Naive thymus-derived CD4-positive, alpha-beta T cell (primary cell): Measurements from ENCODE around the gene CCBE1. TPM values are rescaled to one million over a fixed set of nuclear protein-coding genes. Genes with fewer than 3 reads are reported as not detected.
A peak's percentile ranks its signal among the peaks of the same experiment; 100 is the strongest.

Experiments used
- ATAC-seq: fragments of 150-1000 bp; cut with Tn5 transposase; 2 replicates; pipeline ENCODE4 v1.10.0; 2021; ENCODE audit warnings: mild to moderate bottlenecking, moderate library complexity
- CTCF ChIA-PET: fragments of 350-600 bp; sonication (Branson Sonifier 250); formaldehyde crosslinking; loops from one replicate; lab custom pipeline; 2021; ENCODE audit warnings: antibody characterized with exemption; lab: Charles Lee
- POLR2A ChIA-PET: fragments of 350-600 bp; sonication (Branson Sonifier 250); formaldehyde crosslinking; loops from one replicate; lab custom pipeline; 2021; ENCODE audit warnings: antibody characterized with exemption, inconsistent platforms; lab: Charles Lee
- DNase-seq, 9 donors: peaks; one replicate each; pipeline versions ENCODE4 v3.0.0 to v3.0.0-alpha.2; 2020 to 2022; ENCODE audit warnings: mixed read lengths in 1 of 9
- H3K27ac ChIP-seq: one replicate; pipeline ENCODE4 v1.7.0; 2013; ENCODE audit warnings: mild to moderate bottlenecking, low read depth, low read length, moderate library complexity
- H3K27me3 ChIP-seq, 2 donors: one replicate each; pipeline ENCODE4 v1.7.0; 2013; ENCODE audit warnings: low read length in 2 of 2, mild to moderate bottlenecking in 2 of 2, moderate library complexity in 2 of 2; ENCODE audit not compliant: control insufficient read depth in 2 of 2, insufficient read depth in 2 of 2
- H3K36me3 ChIP-seq, 3 experiments: 1 replicate in 2 of 3; 2 replicates in 1 of 3; pipeline ENCODE4 v1.7.0; 2013; ENCODE audit warnings: low read length in 3 of 3, mild to moderate bottlenecking in 3 of 3, moderate library complexity in 1 of 3; ENCODE audit not compliant: insufficient read depth in 3 of 3, control insufficient read depth in 2 of 3
- H3K4me1 ChIP-seq, 2 donors: one replicate each; pipeline ENCODE4 v1.7.0; 2013; ENCODE audit warnings: low read length in 2 of 2, mild to moderate bottlenecking in 2 of 2, moderate library complexity in 1 of 2; ENCODE audit not compliant: control insufficient read depth in 2 of 2, insufficient read depth in 2 of 2
- H3K4me3 ChIP-seq: 2 replicates; pipeline ENCODE4 v1.7.0; 2013; ENCODE audit warnings: mild to moderate bottlenecking, low read length
- H3K9me3 ChIP-seq, 3 experiments: 1 replicate in 2 of 3; 2 replicates in 1 of 3; pipeline ENCODE4 v1.7.0; 2013; ENCODE audit warnings: low read length in 3 of 3; ENCODE audit not compliant: control insufficient read depth in 2 of 3
- H3K27ac Mint-ChIP-seq, 9 donors: one replicate each; pipeline ENCODE4 v1.8.0; 2020 to 2022; ENCODE audit warnings: mixed read lengths in 9 of 9, mild to moderate bottlenecking in 8 of 9, moderate library complexity in 5 of 9, inconsistent platforms in 2 of 9
- H3K27me3 Mint-ChIP-seq, 5 donors: one replicate each; pipeline ENCODE4 v1.8.0; 2021 to 2022; ENCODE audit warnings: mixed read lengths in 5 of 5, mild to moderate bottlenecking in 1 of 5
- H3K36me3 Mint-ChIP-seq, 5 donors: one replicate each; pipeline ENCODE4 v1.8.0; 2020 to 2022; ENCODE audit warnings: mixed read lengths in 5 of 5, mild to moderate bottlenecking in 3 of 5, inconsistent platforms in 1 of 5
- H3K4me1 Mint-ChIP-seq, 7 donors: one replicate each; pipeline ENCODE4 v1.8.0; 2020 to 2022; ENCODE audit warnings: mixed read lengths in 7 of 7, mild to moderate bottlenecking in 3 of 7, inconsistent platforms in 1 of 7
- H3K4me3 Mint-ChIP-seq, 10 donors: one replicate each; pipeline ENCODE4 v1.8.0; 2020 to 2022; ENCODE audit warnings: mild to moderate bottlenecking in 10 of 10, mixed read lengths in 10 of 10, moderate library complexity in 6 of 10, inconsistent platforms in 2 of 10
- H3K9me3 Mint-ChIP-seq, 11 donors: one replicate each; pipeline ENCODE4 v1.8.0; 2020 to 2022; ENCODE audit warnings: mixed read lengths in 11 of 11, mild to moderate bottlenecking in 4 of 11, inconsistent platforms in 1 of 11, moderate library complexity in 1 of 11
- intact Hi-C, 2 donors: fragments of 100-400 bp; cut with micrococcal nuclease; formaldehyde crosslinking; loops; one replicate each; pipeline ENCODE4 v1.15.1; 2023
- polyA plus RNA-seq, 2 donors: library from polyadenylated mRNA; unstranded; fragments of 300-500 nt; fragmentation: Illumina TruSeq; gene quantifications; one replicate each; pipeline ENCODE4 v1.2.3, GENCODE V29; 2021
- total RNA-seq, 6 experiments: library from RNA in 5 of 6; stranded (reverse) in 5 of 6; gene quantifications; 1 replicate in 5 of 6; 2 replicates in 1 of 6; pipeline ENCODE4 v1.2.3 and lab custom pipeline; 2021 to 2026

CCBE1 gene
- total and polyA plus RNA-seq, 7 experiments from 2014 or later: not detected

DNA sequence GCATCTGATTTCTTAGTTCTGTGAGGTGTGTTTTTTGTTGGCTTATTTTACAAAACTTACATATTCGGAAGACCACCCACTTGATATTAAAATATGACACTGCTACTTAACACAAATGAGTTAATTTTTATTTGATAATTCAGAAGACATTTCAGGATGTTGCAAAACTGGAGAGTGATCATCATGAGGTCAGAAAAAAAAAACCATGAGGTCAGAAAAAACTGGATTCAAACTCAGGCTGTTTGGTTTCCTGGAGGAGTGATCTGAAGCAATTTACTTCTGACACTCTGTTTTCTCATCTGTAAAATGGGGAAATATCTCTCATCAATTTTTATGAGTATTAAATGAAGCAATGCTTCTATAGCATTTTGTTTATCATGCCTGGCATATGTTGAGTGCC lies 1.8 kb upstream of the CCBE1 start:
- Mint-ChIP-seq H3K9me3 (peaks cover 0 to 3% (median 0%) of the 10 kb centered on the region in 11 donors), H3K4me3 (no peak overlapping the region), H3K36me3 (peaks cover 0 to 9% (median 0%) of the 10 kb centered on the region in 5 donors), H3K4me1 (peaks cover 0 to 12% (median 6%) of the 10 kb centered on the region in 7 donors), H3K27me3 (peaks cover 43 to 62% (median 45%) of the 10 kb centered on the region in 5 donors), H3K27ac (no peak overlapping the region)
- Histone ChIP-seq H3K27me3 (peaks cover 0 to 8% of the 10 kb centered on the region in 2 donors), H3K4me3 (no peak overlapping the region), H3K9me3 (no peaks in the 10 kb centered on the region), H3K27ac (no peak overlapping the region), H3K36me3 (no peaks in the 10 kb centered on the region), H3K4me1 (no peaks in the 10 kb centered on the region)
- intact Hi-C loops: loop anchor here in 1 of 2 donors (5.0 to 10.0 kb wide), 2 partner anchors 424 to 848 kb away; partner anchors contain the start of gene RAX
- ChIA-PET CTCF (no interaction called here), POLR2A (no interaction called here)
- DNase-seq: no peak
- no peak for ATAC-seq

DNA sequence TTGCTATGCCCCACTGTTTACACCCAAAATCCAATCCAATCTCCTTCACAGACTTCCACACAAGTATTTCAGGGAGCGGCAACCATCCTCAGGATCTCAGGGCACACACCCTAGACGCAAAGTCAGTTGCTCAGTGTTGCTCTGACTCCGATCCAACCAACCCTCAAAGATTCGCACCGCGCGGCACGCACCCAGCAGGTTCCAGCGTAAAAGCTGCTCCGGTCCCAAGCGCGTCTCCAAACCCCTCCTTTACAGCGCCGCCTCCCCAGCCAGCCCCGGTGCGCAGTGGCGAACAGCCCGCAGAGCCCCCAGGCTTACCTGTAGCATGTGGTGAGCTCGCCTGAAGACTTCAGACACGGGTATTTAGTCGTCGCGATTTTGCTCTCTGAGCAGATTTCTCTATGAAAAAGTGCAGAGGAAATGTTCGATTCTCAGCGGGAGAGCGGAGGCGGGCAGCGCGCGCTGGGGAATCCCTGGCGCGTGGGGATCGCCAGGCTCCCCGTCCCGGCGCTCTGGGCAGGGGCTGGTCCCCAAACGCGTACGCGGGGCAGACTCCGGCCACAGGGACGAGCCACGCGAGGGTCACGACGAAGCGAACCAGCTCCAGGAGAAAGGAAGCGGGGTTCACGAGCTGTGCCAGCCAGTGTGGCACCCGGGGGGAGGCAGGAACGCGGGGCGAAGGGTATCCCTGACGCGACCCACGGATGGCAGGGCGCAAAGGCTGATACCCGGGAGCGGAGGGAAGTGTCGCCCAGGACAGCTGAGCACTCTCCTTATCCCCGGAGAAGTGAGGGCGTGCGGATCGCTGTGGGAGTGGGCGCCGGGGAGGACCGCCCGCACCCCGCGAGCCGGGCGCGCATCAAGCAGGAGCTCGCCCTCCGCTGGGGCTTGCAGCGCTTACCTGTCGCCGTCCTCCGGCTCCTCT lies 650 bp downstream of the CCBE1 start:
- H3K9me3 Mint-ChIP-seq: peaks cover 0 to 3% (median 0%) of the 10 kb centered on the region in 11 donors
- H3K36me3 ChIP-seq: no peaks in the 10 kb centered on the region
- H3K27me3 Mint-ChIP-seq: peaks cover 44 to 69% (median 49%) of the 10 kb centered on the region in 5 donors
- POLR2A ChIA-PET: no interaction called here
- H3K27ac Mint-ChIP-seq: no peak overlapping the region
- intact Hi-C loops: loop anchor here in 1 of 2 donors (1.0 to 10.0 kb wide), 3 partner anchors 127 to 851 kb away; partner anchors contain the start of gene RAX
- peaks cover 0 to 9% (median 0%) of the 10 kb centered on the region in 5 donors for H3K36me3 Mint-ChIP-seq
- peaks cover 0 to 12% (median 6%) of the 10 kb centered on the region in 7 donors for H3K4me1 Mint-ChIP-seq
- H3K4me3 ChIP-seq: no peak overlapping the region
- CTCF ChIA-PET: no interaction called here
- DNase-seq (peak in 1 of 9 donors; percentile 26), ATAC-seq (no peak)
- no peak overlapping the region for H3K27ac ChIP-seq
- H3K27me3 ChIP-seq: peaks cover 0 to 8% of the 10 kb centered on the region in 2 donors
- no peaks in the 10 kb centered on the region for H3K9me3 ChIP-seq
- H3K4me1 ChIP-seq: no peaks in the 10 kb centered on the region
- peak overlapping the region in 5 of 10 donors; percentile 5 to 62 (median 9) for H3K4me3 Mint-ChIP-seq

GRCh38 chr18:59695551-59695950 lies 1.7 kb downstream of the CCBE1 start:
- peak overlapping the region in 1 of 10 donors; percentile 62 for H3K4me3 Mint-ChIP-seq
- peaks cover 0 to 2% (median 0%) of the 10 kb centered on the region in 11 donors for H3K9me3 Mint-ChIP-seq
- POLR2A ChIA-PET: no interaction called here
- DNase-seq (no peak), ATAC-seq (no peak)
- H3K9me3 ChIP-seq: no peaks in the 10 kb centered on the region
- intact Hi-C loops: loop anchor here in 1 of 2 donors (5.0 to 10.0 kb wide), 2 partner anchors 421 to 852 kb away; partner anchors contain the start of gene RAX
- peaks cover 50 to 78% (median 55%) of the 10 kb centered on the region in 5 donors for H3K27me3 Mint-ChIP-seq
- H3K27me3 ChIP-seq: peaks cover 0 to 8% of the 10 kb centered on the region in 2 donors
- no peak overlapping the region for H3K27ac Mint-ChIP-seq
- H3K36me3 Mint-ChIP-seq: peaks cover 0 to 9% (median 0%) of the 10 kb centered on the region in 5 donors
- no peaks in the 10 kb centered on the region for H3K36me3 ChIP-seq
- no peaks in the 10 kb centered on the region for H3K4me1 ChIP-seq
- H3K4me1 Mint-ChIP-seq: peaks cover 0 to 12% (median 6%) of the 10 kb centered on the region in 7 donors
- H3K27ac ChIP-seq: no peak overlapping the region
- CTCF ChIA-PET: no interaction called here
- H3K4me3 ChIP-seq: no peak overlapping the region

DNA sequence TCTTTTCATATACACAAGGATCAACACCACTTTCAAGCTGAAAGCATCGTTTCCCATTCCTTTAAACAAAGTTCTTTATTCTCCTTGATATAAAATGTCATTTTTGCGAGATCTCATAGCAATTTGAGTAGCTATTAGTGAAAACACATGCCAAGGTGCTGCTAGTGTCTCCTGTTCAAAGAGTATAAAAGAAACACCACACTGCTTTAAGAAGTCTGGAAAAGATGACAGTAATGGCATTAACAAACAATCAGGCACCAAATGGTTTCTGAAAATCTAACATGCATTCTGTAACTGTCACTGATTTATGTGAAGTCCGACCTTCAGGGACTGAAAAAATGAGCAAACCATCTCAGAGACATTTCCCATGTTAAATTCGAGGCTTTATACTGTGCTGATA lies 2.4 kb downstream of the CCBE1 start:
- no peak for DNase-seq
- Mint-ChIP-seq H3K36me3 (peaks cover 0 to 9% (median 0%) of the 10 kb centered on the region in 5 donors), H3K27ac (no peak overlapping the region), H3K9me3 (peaks cover 0 to 1% (median 0%) of the 10 kb centered on the region in 11 donors), H3K27me3 (peaks cover 50 to 80% (median 54%) of the 10 kb centered on the region in 5 donors), H3K4me3 (no peak overlapping the region), H3K4me1 (peaks cover 0 to 12% (median 6%) of the 10 kb centered on the region in 7 donors)
- no peak overlapping the region for H3K27ac ChIP-seq
- intact Hi-C loops: loop anchor here in 1 of 2 donors (5.0 to 10.0 kb wide), 2 partner anchors 420 to 852 kb away; partner anchors contain the start of gene RAX
- H3K27me3 ChIP-seq: peaks cover 0 to 8% of the 10 kb centered on the region in 2 donors
- H3K9me3 ChIP-seq: no peaks in the 10 kb centered on the region
- no peaks in the 10 kb centered on the region for H3K4me1 ChIP-seq
- ChIA-PET CTCF (no interaction called here), POLR2A (no interaction called here)
- no peak for ATAC-seq
- no peak overlapping the region for H3K4me3 ChIP-seq
- no peaks in the 10 kb centered on the region for H3K36me3 ChIP-seq

DNA sequence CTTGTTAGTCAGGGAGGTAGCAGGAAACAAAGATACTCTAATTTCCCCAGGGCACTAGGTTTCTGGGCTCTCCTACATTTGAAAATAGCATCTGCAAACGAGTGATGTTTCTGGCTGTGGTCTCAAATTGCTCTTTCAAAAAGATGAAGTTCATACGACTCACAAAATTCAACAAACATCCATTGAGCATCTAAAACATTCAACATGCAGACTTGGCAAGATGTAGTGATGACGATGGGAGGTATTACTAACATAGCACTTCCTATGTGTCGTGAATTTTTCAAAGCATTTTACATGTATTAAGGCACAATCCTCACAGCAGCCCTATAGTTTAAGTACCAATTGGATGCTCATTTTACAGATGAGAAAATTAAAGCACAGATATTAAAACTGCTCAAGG lies 5.2 kb downstream of the CCBE1 start:
- no peak overlapping the region for H3K27ac Mint-ChIP-seq
- peaks cover 39 to 65% (median 49%) of the 10 kb centered on the region in 5 donors for H3K27me3 Mint-ChIP-seq
- ATAC-seq (no peak), DNase-seq (no peak)
- H3K4me1 Mint-ChIP-seq: peaks cover 0 to 6% (median 0%) of the 10 kb centered on the region in 7 donors
- no peaks in the 10 kb centered on the region for H3K9me3 ChIP-seq
- H3K27ac ChIP-seq: no peak overlapping the region
- POLR2A ChIA-PET: no interaction called here
- H3K9me3 Mint-ChIP-seq: peaks cover 0 to 1% (median 0%) of the 10 kb centered on the region in 11 donors
- peaks cover 0 to 6% (median 0%) of the 10 kb centered on the region in 5 donors for H3K36me3 Mint-ChIP-seq
- intact Hi-C loops: loop anchor here in 1 of 2 donors (10.0 kb wide), 1 partner anchor 417 kb away; the partner anchor contains the start of gene RAX
- no peak overlapping the region for H3K4me3 Mint-ChIP-seq
- no peak overlapping the region for H3K4me3 ChIP-seq
- peaks cover 0 to 8% of the 10 kb centered on the region in 2 donors for H3K27me3 ChIP-seq
- no peaks in the 10 kb centered on the region for H3K36me3 ChIP-seq
- no peaks in the 10 kb centered on the region for H3K4me1 ChIP-seq
- CTCF ChIA-PET: no interaction called here

GRCh38 chr18:59690996-59691395 lies 6.2 kb downstream of the CCBE1 start:
- Histone ChIP-seq H3K4me3 (no peak overlapping the region), H3K36me3 (no peaks in the 10 kb centered on the region), H3K27me3 (peaks cover 0 to 6% of the 10 kb centered on the region in 2 donors), H3K27ac (no peak overlapping the region), H3K9me3 (no peaks in the 10 kb centered on the region), H3K4me1 (no peaks in the 10 kb centered on the region)
- no peak overlapping the region for H3K27ac Mint-ChIP-seq
- DNase-seq (no peak), ATAC-seq (no peak)
- POLR2A ChIA-PET: no interaction called here
- peaks cover 32 to 57% (median 44%) of the 10 kb centered on the region in 5 donors for H3K27me3 Mint-ChIP-seq
- H3K4me3 Mint-ChIP-seq: no peak overlapping the region
- H3K4me1 Mint-ChIP-seq: peaks cover 0 to 2% (median 0%) of the 10 kb centered on the region in 7 donors
- peaks cover 0 to 1% (median 0%) of the 10 kb centered on the region in 11 donors for H3K9me3 Mint-ChIP-seq
- intact Hi-C loops: loop anchor here in 1 of 2 donors (10.0 kb wide), 1 partner anchor 416 kb away; the partner anchor contains the start of gene RAX
- H3K36me3 Mint-ChIP-seq: peaks cover 0 to 1% (median 0%) of the 10 kb centered on the region in 5 donors
- CTCF ChIA-PET: no interaction called here
